Neutrophil (primary cell): Measurements from ENCODE around the gene FAM171A2.

Experiments
- H3K27ac ChIP-seq: fragments of 200-600 bp; sonication (generic); 2 replicates; pipeline ENCODE4 v1.5.1; 2016; ENCODE audit warnings: mild to moderate bottlenecking, moderate library complexity
- H3K27me3 ChIP-seq: fragments of 200-600 bp; sonication (generic); 2 replicates; pipeline ENCODE4 v1.6.0; 2016; ENCODE audit warnings: mild to moderate bottlenecking
- H3K36me3 ChIP-seq: fragments of 200-600 bp; sonication (generic); 2 replicates; pipeline ENCODE4 v1.5.1; 2017
- H3K4me1 ChIP-seq, 2 experiments: fragments of 200-600 bp in 1 of 2; sonication (generic) in 1 of 2; 1 replicate in 1 of 2; 2 replicates in 1 of 2; pipeline versions ENCODE4 v1.5.1 to v1.6.1; 2013 to 2016; ENCODE audit warnings: low read depth in 1 of 2, low read length in 1 of 2, mild to moderate bottlenecking in 1 of 2, moderate library complexity in 1 of 2; ENCODE audit not compliant: control insufficient read depth in 1 of 2, insufficient read depth in 1 of 2
- H3K4me3 ChIP-seq, 2 experiments: fragments of 200-600 bp in 1 of 2; sonication (generic) in 1 of 2; 1 replicate in 1 of 2; 2 replicates in 1 of 2; pipeline ENCODE4 v1.5.1; 2013 to 2016; ENCODE audit warnings: low read depth in 1 of 2, low read length in 1 of 2, mild to moderate bottlenecking in 1 of 2, moderate library complexity in 1 of 2
- H3K9me3 ChIP-seq: fragments of 200-600 bp; sonication (generic); 2 replicates; pipeline ENCODE4 v1.5.1; 2016
- TF ChIP-seq, protein P1 (sequence below): fragments of 200-600 bp; sonication (generic); IDR thresholded peaks from 2 replicates; pipeline ENCODE4 v1.5.1; 2016; ENCODE audit warnings: antibody characterized with exemption

The FAM171A2 gene

DNA sequence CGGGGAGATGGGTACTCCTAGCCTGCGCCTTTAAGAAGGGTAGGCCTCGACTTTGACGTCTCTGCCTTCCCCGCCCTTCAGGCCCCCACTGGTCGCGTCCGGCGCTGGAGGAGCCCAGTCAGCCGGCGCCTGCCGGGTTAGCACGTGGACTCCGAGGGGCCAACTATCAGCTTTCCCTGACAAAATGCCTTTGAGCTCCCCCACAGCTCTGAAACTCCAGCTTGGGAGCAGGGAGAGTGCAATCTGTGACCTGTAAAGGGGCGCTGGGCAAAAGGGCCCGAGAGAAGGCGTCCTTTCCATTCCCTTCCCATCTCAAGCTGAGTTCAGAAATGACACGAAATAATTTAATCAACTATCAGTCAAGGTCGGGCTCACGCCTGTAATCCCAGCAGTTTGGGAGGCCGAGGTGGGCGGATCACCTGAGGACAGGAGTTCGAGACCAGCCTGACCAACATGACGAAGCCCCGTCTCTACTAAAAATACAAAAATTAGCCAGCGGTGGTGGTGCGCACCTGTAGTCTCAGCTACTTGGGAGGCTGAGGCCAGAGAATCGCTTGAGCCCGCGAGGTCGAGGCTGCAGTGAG, 36.7 kb downstream of the FAM171A2 start:
- Histone ChIP-seq H3K4me1 (peaks cover 52 to 57% of the 10 kb centered on the region in 2 experiments), H3K27ac (peak overlapping the region; percentile 71), H3K27me3 (no peaks in the 10 kb centered on the region), H3K36me3 (no peaks in the 10 kb centered on the region), H3K9me3 (no peaks in the 10 kb centered on the region), H3K4me3 (peak overlapping the region; percentile 51 to 88)
- TF ChIP-seq, protein P1, sequence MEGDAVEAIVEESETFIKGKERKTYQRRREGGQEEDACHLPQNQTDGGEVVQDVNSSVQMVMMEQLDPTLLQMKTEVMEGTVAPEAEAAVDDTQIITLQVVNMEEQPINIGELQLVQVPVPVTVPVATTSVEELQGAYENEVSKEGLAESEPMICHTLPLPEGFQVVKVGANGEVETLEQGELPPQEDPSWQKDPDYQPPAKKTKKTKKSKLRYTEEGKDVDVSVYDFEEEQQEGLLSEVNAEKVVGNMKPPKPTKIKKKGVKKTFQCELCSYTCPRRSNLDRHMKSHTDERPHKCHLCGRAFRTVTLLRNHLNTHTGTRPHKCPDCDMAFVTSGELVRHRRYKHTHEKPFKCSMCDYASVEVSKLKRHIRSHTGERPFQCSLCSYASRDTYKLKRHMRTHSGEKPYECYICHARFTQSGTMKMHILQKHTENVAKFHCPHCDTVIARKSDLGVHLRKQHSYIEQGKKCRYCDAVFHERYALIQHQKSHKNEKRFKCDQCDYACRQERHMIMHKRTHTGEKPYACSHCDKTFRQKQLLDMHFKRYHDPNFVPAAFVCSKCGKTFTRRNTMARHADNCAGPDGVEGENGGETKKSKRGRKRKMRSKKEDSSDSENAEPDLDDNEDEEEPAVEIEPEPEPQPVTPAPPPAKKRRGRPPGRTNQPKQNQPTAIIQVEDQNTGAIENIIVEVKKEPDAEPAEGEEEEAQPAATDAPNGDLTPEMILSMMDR, result no peak

DNA sequence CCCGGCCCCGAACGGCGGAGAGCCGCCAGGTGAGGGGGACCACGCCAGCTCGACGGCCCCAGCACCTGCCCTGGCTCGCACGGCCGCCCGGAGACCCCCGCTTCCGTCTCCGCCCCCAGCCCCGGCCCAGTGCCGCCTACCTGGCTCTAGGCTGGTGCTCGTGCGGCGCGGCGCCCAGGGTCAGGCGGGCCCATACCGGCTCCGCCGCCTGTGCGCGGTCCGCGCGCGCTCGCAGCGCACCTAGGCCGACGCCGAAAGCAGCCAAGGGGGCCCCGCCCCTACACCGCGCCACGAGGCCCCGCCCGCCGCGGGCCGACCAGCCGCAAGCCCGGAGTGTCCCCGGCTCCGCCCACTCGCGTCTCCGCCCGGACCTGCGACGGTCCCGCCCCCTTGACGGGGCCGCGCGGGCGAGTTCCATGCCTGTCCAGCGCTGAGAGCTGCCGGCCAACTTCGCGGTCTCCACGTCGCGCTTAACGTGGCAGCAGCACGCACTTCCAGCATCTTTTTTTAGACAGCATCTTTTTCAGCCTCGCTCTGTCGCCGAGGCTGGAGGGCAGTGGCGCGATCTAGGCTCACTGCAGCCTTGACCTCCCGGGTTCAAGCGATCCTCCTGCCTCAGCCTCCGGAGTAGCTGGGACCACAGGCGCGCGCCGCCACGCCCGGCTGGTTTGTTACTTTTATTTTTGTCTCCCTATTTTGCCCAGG, 38.9 kb downstream of the FAM171A2 start, which contains the start of gene SLC25A39:
Gene SLC25A39, minus strand, starts transcription at position 253 of the 705 bp plus-strand sequence. CDS start 1,261 bp downstream, outside the sequence.
- Histone ChIP-seq H3K27me3 (no peaks in the 10 kb centered on the region), H3K36me3 (peaks cover 18% of the 10 kb centered on the region)
- TF ChIP-seq, protein P1, result peak; percentile 45

DNA sequence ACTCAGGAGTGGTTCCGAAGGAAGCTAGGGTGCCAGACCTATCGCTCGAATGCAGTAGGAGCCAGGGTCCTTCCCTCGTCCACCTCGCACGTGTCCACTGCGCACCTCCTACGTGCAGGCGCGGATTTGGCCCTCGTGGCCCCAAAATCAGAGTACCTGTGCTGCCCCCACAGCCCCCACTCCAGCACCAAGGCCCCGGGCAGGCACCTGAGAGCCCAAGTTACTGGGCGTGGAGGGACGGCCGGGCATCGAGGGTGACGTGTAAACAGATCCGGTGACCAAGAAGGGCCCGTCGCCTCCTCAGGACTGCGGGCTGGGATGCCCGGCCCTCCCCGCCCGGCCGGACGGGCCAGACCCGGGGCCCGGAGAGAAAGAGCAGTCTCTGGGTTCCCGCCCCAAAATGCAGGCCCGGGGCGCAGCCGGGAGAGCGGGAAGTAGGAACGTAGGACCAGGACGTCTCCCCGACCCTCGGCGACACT, 39.5 kb downstream of the FAM171A2 start:
- Histone ChIP-seq H3K27ac (peak overlapping the region; percentile 71), H3K36me3 (peaks cover 21% of the 10 kb centered on the region), H3K9me3 (no peaks in the 10 kb centered on the region), H3K4me1 (peaks cover 32 to 35% of the 10 kb centered on the region in 2 experiments), H3K4me3 (peak overlapping the region; percentile 72 to 88), H3K27me3 (no peaks in the 10 kb centered on the region)
- TF ChIP-seq, protein P1, result no peak

More for the DNA sequence above, 38.9 kb downstream of the FAM171A2 start, which contains the start of gene SLC25A39:
- H3K4me3 ChIP-seq, result peak within 1 kb of the TSS; percentile 72 to 88
- no peaks in the 10 kb centered on the region for H3K9me3 ChIP-seq
- H3K27ac ChIP-seq, result peak within 1 kb of the TSS; percentile 71
- H3K4me1 ChIP-seq, result peaks cover 33 to 36% of the 10 kb centered on the region in 2 experiments

GRCh38 chr17:44323359-44324091, 40.1 kb downstream of the FAM171A2 start:
- TF ChIP-seq, protein P1, result no peak
- peaks cover 3% of the 10 kb centered on the region for H3K27me3 ChIP-seq
- H3K4me3 ChIP-seq, result peak overlapping the region; percentile 72 to 88
- no peak overlapping the region for H3K27ac ChIP-seq
- H3K9me3 ChIP-seq, result no peaks in the 10 kb centered on the region
- peaks cover 32 to 35% of the 10 kb centered on the region in 2 experiments for H3K4me1 ChIP-seq
- H3K36me3 ChIP-seq, result peaks cover 21% of the 10 kb centered on the region

- peaks cover 15% of the 10 kb centered on the region for H3K27me3 ChIP-seq
- peaks cover 32 to 35% of the 10 kb centered on the region in 2 experiments for H3K4me1 ChIP-seq
- H3K36me3 ChIP-seq, result peaks cover 21% of the 10 kb centered on the region
- no peaks in the 10 kb centered on the region for H3K9me3 ChIP-seq
- TF ChIP-seq, protein P1, result no peak
- no peak overlapping the region for H3K27ac ChIP-seq
- H3K4me3 ChIP-seq, result no peak overlapping the region
These were observed 41.3 kb downstream of the FAM171A2 start for GRCh38 chr17:44322236-44322895.
